Measurements from ENCODE around the gene ZCCHC13.
A peak's percentile ranks its signal among the peaks of the same experiment; 100 is the strongest.
"Not testable (repeated sequence)": the region's sequence is repeated elsewhere in the genome, so short reads cannot be mapped to it uniquely, and the experiment has no call there.

Gene ZCCHC13

GRCh38 chrX:74300869-74301268, 3.1 kb upstream of the ZCCHC13 start:
- no peak for DNase-seq
- in situ Hi-C loops (cut with HindIII; ENCODE audit: low pct_ligation_motif_present, low pct_unique_long_range_greater_than_20kb, low sequenced_read_pairs), result no loop called here

GRCh38 chrX:74318672-74319071, 14.7 kb downstream of the ZCCHC13 start:
- no peak for DNase-seq
- in situ Hi-C loops (cut with HindIII; ENCODE audit: low pct_ligation_motif_present, low pct_unique_long_range_greater_than_20kb, low sequenced_read_pairs), result no loop called here

- in situ Hi-C loops (cut with HindIII; ENCODE audit: low pct_ligation_motif_present, low pct_unique_long_range_greater_than_20kb, low sequenced_read_pairs); DNase-seq: not testable (repeated sequence)
Measured at GRCh38 chrX:74319321-74319720, 15.3 kb downstream of the ZCCHC13 start.

- in situ Hi-C loops (cut with HindIII; ENCODE audit: low pct_ligation_motif_present, low pct_unique_long_range_greater_than_20kb, low sequenced_read_pairs), result no loop called here
- no peak for DNase-seq
Measured at GRCh38 chrX:74321191-74321590, 17.2 kb downstream of the ZCCHC13 start.

GRCh38 chrX:74324131-74324530, 20.2 kb downstream of the ZCCHC13 start:
- no peak for DNase-seq
- in situ Hi-C loops (cut with HindIII; ENCODE audit: low pct_ligation_motif_present, low pct_unique_long_range_greater_than_20kb, low sequenced_read_pairs), result no loop called here

- in situ Hi-C loops (cut with HindIII; ENCODE audit: low pct_ligation_motif_present, low pct_unique_long_range_greater_than_20kb, low sequenced_read_pairs), result no loop called here
- no peak for DNase-seq
Measured at GRCh38 chrX:74325130-74326059, 21.4 kb downstream of the ZCCHC13 start.

- in situ Hi-C loops (cut with HindIII; ENCODE audit: low pct_ligation_motif_present, low pct_unique_long_range_greater_than_20kb, low sequenced_read_pairs), result no loop called here
- no peak for DNase-seq
Measured at GRCh38 chrX:74338852-74339251, 34.9 kb downstream of the ZCCHC13 start.

- in situ Hi-C loops (cut with HindIII; ENCODE audit: low pct_ligation_motif_present, low pct_unique_long_range_greater_than_20kb, low sequenced_read_pairs), result no loop called here
- no peak for DNase-seq
Measured at GRCh38 chrX:74340051-74340450, 36.1 kb downstream of the ZCCHC13 start.

GRCh38 chrX:74342211-74342610, 38.2 kb downstream of the ZCCHC13 start:
- DNase-seq; in situ Hi-C loops (cut with HindIII; ENCODE audit: low pct_ligation_motif_present, low pct_unique_long_range_greater_than_20kb, low sequenced_read_pairs): not testable (repeated sequence)

- DNase-seq, result peak; percentile 85
- in situ Hi-C loops (cut with HindIII; ENCODE audit: low pct_ligation_motif_present, low pct_unique_long_range_greater_than_20kb, low sequenced_read_pairs), result no loop called here
Measured at GRCh38 chrX:74343343-74344279, 39.6 kb downstream of the ZCCHC13 start.

- no peak for DNase-seq
- in situ Hi-C loops (cut with HindIII; ENCODE audit: low pct_ligation_motif_present, low pct_unique_long_range_greater_than_20kb, low sequenced_read_pairs), result no loop called here
Measured at GRCh38 chrX:74344280-74344622, 40.3 kb downstream of the ZCCHC13 start.

GRCh38 chrX:74346088-74346487, 42.1 kb downstream of the ZCCHC13 start:
- in situ Hi-C loops (cut with HindIII; ENCODE audit: low pct_ligation_motif_present, low pct_unique_long_range_greater_than_20kb, low sequenced_read_pairs), result no loop called here
- no peak for DNase-seq

GRCh38 chrX:74349387-74349786, 45.4 kb downstream of the ZCCHC13 start:
- in situ Hi-C loops (cut with HindIII; ENCODE audit: low pct_ligation_motif_present, low pct_unique_long_range_greater_than_20kb, low sequenced_read_pairs), result no loop called here
- DNase-seq, result peak; percentile 33

- DNase-seq, result no peak
- in situ Hi-C loops (cut with HindIII; ENCODE audit: low pct_ligation_motif_present, low pct_unique_long_range_greater_than_20kb, low sequenced_read_pairs), result no loop called here
Measured at GRCh38 chrX:74351760-74352159, 47.8 kb downstream of the ZCCHC13 start.

- DNase-seq, result no peak
- in situ Hi-C loops (cut with HindIII; ENCODE audit: low pct_ligation_motif_present, low pct_unique_long_range_greater_than_20kb, low sequenced_read_pairs), result no loop called here
Measured at GRCh38 chrX:74353984-74354383, 50.0 kb downstream of the ZCCHC13 start.

All from ACHN (cell line).